HepG2 (cell line): ENCODE data around the gene EXOC6B. TPM values are rescaled to one million over a fixed set of nuclear protein-coding genes. Genes with fewer than 3 reads are reported as not detected.

ENCODE experiments used
- ATF1 ChIP-seq: IDR thresholded peaks from 2 replicates; pipeline ENCODE4 v1.6.1; 2016; ENCODE audit warnings: mild to moderate bottlenecking, control low read depth
- ELF4 ChIP-seq: sonication (generic); formaldehyde crosslinking; IDR thresholded peaks from 2 replicates; pipeline ENCODE4 v1.5.0; 2020; ENCODE audit warnings: missing genetic modification reagents, mild to moderate bottlenecking, moderate library complexity, borderline replicate concordance
- GATAD2A ChIP-seq: IDR thresholded peaks from 2 replicates; pipeline ENCODE4 v1.6.1; 2016
- NCOA5 ChIP-seq: sonication (generic); formaldehyde crosslinking; IDR thresholded peaks from 2 replicates; pipeline ENCODE4 v1.4.0; 2020; ENCODE audit warnings: missing genetic modification reagents
- NFE2L2 ChIP-seq: fragments of 150-350 bp; IDR thresholded peaks from 2 replicates; pipeline ENCODE4 v1.6.1; 2014; ENCODE audit warnings: low read length
- NR3C1 ChIP-seq: sonication (generic); formaldehyde crosslinking; IDR thresholded peaks from 2 replicates; pipeline ENCODE4 v1.4.0; 2020; ENCODE audit warnings: missing genetic modification reagents
- RELA ChIP-seq: sonication (generic); formaldehyde crosslinking; IDR thresholded peaks from 2 replicates; pipeline ENCODE4 v1.4.0; 2020; ENCODE audit warnings: missing genetic modification reagents
- SALL1 ChIP-seq: sonication (generic); formaldehyde crosslinking; IDR thresholded peaks from 2 replicates; pipeline ENCODE4 v1.8.0; 2022; ENCODE audit warnings: mild to moderate bottlenecking, missing genetic modification reagents
- SMC3 ChIP-seq: IDR thresholded peaks from 2 replicates; pipeline ENCODE4 v1.6.1; 2011; ENCODE audit warnings: low read length, improper control_type of control experiment
- SSRP1 ChIP-seq: IDR thresholded peaks from 2 replicates; pipeline ENCODE4 v1.6.1; 2016; ENCODE audit warnings: control low read depth
- TGIF2 ChIP-seq: IDR thresholded peaks from 2 replicates; pipeline ENCODE4 v1.6.1; 2016; ENCODE audit warnings: control low read depth, missing compliant biosample characterization
- TSC22D2 ChIP-seq: sonication (generic); formaldehyde crosslinking; IDR thresholded peaks from 2 replicates; pipeline ENCODE4 v1.5.1; 2020; ENCODE audit warnings: missing genetic modification reagents, mild to moderate bottlenecking, borderline replicate concordance
- ZFP41 ChIP-seq: sonication (generic); formaldehyde crosslinking; IDR thresholded peaks from 2 replicates; pipeline ENCODE4 v1.4.0; 2020; ENCODE audit warnings: mild to moderate bottlenecking, missing genetic modification reagents, borderline replicate concordance
- ZNF263 ChIP-seq: sonication (generic); formaldehyde crosslinking; IDR thresholded peaks from 2 replicates; pipeline ENCODE4 v1.4.0; 2020; ENCODE audit warnings: missing genetic modification reagents
- polyA plus RNA-seq, 8 experiments: library from polyadenylated mRNA; depleted of rRNA in 3 of 8; stranded (reverse) in 7 of 8; unstranded in 1 of 8; fragments of >200 nt; fragmentation: Illumina TruSeq in 4 of 8; extraction: Trizol in 4 of 8; gene quantifications; 2 replicates each; pipeline versions ENCODE4 v1.2.1 to v1.2.3, GENCODE V29; 2011 to 2016; ENCODE audit warnings: low read depth in 4 of 8, missing spikeins in 1 of 8, mixed read lengths in 1 of 8; ENCODE audit not compliant: insufficient read depth in 1 of 8
- total RNA-seq, 5 experiments: library from RNA; depleted of rRNA; stranded (reverse); fragments of >200 nt; fragmentation: Illumina TruSeq; extraction: Trizol; gene quantifications; 2 replicates each; pipeline ENCODE4 v1.2.3, GENCODE V29; 2016; ENCODE audit warnings: low read depth in 1 of 5
- TF ChIP-seq, protein P1 (sequence below): sonication (generic); formaldehyde crosslinking; IDR thresholded peaks from 2 replicates; pipeline ENCODE4 v1.4.0; 2020; ENCODE audit warnings: mild to moderate bottlenecking, missing genetic modification reagents
- TF ChIP-seq, protein P2 (sequence below): IDR thresholded peaks from 2 replicates; pipeline ENCODE4 v1.6.1; 2016; ENCODE audit warnings: mild to moderate bottlenecking
- TF ChIP-seq, protein P3 (sequence below): sonication (generic); formaldehyde crosslinking; IDR thresholded peaks from 2 replicates; pipeline ENCODE4 v1.5.0; 2020; ENCODE audit warnings: mild to moderate bottlenecking, missing genetic modification reagents
- TF ChIP-seq, protein P4 (sequence below): sonication (generic); formaldehyde crosslinking; IDR thresholded peaks from 2 replicates; pipeline ENCODE4 v1.4.0; 2020; ENCODE audit warnings: missing genetic modification reagents, mild to moderate bottlenecking, borderline replicate concordance

Gene EXOC6B
- total and polyA plus RNA-seq, 2 of the 13 experiments (the other 11 are each of a cell fraction or from before 2014, with no cell fraction given): 9.1 to 15.9 TPM

DNA sequence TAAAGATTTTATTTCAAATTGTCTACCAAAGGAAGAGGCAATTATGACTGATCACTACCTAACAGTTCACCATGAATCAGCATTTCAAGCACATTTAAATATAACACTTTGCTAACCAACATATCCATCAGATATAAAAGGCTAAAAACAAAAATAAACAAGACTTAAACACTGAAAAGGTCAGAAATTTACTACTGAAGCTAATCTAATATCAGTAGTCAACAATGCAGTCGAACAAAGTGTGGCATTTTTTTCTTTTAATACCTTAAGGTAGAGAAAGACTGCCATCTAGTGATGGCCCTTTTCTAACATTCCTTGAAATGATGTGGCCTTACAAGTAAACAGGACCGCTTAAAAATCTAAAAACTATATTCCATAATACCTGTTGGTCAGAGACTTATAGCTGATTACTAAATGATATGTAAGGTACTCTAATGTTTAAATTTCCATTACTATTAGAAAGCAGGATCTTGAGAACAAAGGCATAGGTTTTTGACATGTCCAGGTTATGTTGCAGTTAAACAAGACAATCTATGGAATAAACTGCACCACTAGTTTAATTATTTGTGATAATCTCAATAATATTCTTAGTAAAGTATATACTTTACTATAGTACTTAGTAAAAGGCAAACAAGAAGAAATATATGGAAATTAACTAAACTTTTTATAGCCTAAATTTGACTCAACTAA lies 80.0 kb downstream of the EXOC6B start (continued):
- peak; percentile 36 for TF ChIP-seq GATAD2A
- TF ChIP-seq, protein P1, sequence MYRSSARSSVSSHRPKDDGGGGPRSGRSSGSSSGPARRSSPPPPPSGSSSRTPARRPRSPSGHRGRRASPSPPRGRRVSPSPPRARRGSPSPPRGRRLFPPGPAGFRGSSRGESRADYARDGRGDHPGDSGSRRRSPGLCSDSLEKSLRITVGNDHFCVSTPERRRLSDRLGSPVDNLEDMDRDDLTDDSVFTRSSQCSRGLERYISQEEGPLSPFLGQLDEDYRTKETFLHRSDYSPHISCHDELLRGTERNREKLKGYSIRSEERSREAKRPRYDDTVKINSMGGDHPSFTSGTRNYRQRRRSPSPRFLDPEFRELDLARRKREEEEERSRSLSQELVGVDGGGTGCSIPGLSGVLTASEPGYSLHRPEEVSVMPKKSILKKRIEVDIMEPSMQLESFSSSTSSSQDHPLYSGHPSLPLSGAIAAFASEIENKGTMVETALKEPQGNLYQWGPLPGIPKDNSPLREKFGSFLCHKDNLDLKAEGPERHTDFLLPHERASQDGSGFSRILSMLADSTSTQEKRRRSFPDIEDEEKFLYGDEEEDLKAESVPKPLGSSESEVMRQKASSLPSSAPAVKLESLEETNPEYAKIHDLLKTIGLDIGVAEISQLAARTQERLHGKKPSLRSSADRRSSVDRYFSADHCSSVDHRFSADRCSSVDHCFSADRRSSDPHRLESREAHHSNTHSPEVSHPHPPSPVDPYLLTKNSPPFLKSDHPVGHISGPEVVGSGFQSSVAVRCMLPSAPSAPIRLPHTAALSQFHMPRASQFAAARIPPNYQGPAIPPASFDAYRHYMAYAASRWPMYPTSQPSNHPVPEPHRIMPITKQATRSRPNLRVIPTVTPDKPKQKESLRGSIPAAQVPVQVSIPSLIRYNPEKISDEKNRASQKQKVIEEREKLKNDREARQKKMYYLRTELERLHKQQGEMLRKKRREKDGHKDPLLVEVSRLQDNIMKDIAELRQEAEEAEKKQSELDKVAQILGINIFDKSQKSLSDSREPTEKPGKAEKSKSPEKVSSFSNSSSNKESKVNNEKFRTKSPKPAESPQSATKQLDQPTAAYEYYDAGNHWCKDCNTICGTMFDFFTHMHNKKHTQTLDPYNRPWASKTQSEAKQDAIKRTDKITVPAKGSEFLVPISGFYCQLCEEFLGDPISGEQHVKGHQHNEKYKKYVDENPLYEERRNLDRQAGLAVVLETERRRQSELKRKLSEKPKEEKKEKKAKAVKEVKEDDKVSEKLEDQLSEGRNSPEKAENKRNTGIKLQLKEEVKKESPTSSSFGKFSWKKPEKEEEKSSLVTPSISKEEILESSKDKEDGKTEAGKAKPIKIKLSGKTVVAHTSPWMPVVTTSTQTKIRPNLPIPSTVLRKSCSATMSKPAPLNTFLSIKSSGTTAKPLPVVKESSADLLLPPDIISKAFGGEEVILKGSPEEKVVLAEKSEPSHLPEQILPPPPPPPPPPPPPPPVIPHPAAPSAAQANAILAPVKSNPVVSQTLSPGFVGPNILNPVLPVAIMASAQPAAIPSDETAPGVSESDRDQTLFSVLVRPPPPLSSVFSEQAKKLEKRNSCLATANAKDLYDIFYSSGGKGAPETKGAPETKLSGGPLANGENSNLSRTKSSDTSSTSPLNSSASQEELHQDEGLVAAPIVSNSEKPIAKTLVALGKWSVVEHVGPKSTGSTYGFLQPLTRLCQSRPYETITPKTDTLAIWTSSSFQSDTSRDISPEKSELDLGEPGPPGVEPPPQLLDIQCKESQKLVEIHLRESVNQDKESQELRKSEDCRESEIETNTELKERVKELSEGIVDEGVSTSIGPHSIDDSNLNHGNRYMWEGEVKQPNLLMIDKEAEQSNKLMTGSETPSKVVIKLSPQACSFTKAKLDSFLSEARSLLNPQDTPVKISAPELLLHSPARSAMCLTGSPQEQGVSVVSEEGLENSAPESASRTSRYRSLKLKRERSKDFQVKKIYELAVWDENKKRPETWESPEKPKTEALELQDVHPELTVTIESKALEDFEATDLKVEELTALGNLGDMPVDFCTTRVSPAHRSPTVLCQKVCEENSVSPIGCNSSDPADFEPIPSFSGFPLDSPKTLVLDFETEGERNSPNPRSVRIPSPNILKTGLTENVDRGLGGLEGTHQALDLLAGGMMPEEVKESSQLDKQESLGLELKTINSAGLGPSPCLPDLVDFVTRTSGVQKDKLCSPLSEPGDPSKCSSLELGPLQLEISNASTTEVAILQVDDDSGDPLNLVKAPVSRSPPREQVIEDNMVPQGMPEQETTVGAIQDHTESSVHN (CRISPR knock-in tag): no peak
- TF ChIP-seq TSC22D2 (CRISPR knock-in tag): no peak
- TF ChIP-seq RELA: no peak
- TF ChIP-seq, protein P2, sequence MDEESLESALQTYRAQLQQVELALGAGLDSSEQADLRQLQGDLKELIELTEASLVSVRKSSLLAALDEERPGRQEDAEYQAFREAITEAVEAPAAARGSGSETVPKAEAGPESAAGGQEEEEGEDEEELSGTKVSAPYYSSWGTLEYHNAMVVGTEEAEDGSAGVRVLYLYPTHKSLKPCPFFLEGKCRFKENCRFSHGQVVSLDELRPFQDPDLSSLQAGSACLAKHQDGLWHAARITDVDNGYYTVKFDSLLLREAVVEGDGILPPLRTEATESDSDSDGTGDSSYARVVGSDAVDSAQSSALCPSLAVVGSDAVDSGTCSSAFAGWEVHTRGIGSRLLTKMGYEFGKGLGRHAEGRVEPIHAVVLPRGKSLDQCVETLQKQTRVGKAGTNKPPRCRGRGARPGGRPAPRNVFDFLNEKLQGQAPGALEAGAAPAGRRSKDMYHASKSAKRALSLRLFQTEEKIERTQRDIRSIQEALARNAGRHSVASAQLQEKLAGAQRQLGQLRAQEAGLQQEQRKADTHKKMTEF (CRISPR knock-in tag): 0 out of 2 replicates have a peak, but pooled peaks have one; percentile 24
- TF ChIP-seq ZFP41: no peak
- peak; percentile 46; the same call in 1 of the 2 replicates for TF ChIP-seq NFE2L2
- TF ChIP-seq ELF4 (CRISPR knock-in tag): no peak
- TF ChIP-seq SMC3: peak; percentile 81
- TF ChIP-seq ZNF263 (CRISPR knock-in tag): no peak
- no peak for TF ChIP-seq NR3C1
- 0 out of 2 replicates have a peak, but pooled peaks have one; percentile 23 for TF ChIP-seq ATF1 (CRISPR knock-in tag)
- no peak for TF ChIP-seq TGIF2 (CRISPR knock-in tag)
- TF ChIP-seq, protein P3, sequence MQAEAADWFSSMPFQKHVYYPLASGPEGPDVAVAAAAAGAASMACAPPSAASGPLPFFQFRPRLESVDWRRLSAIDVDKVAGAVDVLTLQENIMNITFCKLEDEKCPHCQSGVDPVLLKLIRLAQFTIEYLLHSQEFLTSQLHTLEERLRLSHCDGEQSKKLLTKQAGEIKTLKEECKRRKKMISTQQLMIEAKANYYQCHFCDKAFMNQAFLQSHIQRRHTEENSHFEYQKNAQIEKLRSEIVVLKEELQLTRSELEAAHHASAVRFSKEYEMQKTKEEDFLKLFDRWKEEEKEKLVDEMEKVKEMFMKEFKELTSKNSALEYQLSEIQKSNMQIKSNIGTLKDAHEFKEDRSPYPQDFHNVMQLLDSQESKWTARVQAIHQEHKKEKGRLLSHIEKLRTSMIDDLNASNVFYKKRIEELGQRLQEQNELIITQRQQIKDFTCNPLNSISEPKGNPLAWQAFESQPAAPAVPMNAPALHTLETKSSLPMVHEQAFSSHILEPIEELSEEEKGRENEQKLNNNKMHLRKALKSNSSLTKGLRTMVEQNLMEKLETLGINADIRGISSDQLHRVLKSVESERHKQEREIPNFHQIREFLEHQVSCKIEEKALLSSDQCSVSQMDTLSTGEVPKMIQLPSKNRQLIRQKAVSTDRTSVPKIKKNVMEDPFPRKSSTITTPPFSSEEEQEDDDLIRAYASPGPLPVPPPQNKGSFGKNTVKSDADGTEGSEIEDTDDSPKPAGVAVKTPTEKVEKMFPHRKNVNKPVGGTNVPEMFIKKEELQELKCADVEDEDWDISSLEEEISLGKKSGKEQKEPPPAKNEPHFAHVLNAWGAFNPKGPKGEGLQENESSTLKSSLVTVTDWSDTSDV (CRISPR knock-in tag): no peak
- TF ChIP-seq SALL1 (CRISPR knock-in tag): no peak
- TF ChIP-seq, protein P4, sequence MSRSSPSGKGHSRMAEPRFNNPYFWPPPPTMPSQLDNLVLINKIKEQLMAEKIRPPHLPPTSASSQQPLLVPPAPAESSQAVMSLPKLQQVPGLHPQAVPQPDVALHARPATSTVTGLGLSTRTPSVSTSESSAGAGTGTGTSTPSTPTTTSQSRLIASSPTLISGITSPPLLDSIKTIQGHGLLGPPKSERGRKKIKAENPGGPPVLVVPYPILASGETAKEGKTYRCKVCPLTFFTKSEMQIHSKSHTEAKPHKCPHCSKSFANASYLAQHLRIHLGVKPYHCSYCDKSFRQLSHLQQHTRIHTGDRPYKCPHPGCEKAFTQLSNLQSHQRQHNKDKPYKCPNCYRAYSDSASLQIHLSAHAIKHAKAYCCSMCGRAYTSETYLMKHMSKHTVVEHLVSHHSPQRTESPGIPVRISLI (CRISPR knock-in tag): peak; percentile 90
- TF ChIP-seq NCOA5 (CRISPR knock-in tag): no peak
- TF ChIP-seq SSRP1 (CRISPR knock-in tag): no peak
